Hepatocyte (in vitro differentiated cells): Measurements from ENCODE around the gene MUCL3. TPM values are rescaled to one million over a fixed set of nuclear protein-coding genes. Genes with fewer than 3 reads are reported as not detected.

Experiments
- DNase-seq: peaks from one replicate; pipeline ENCODE4 v3.0.0-alpha.2; 2016; ENCODE audit warnings: low spot score
- H2AFZ ChIP-seq: fragments of 200-600 bp; sonication (generic); 2 replicates; pipeline ENCODE4 v1.6.0; 2016; ENCODE audit warnings: antibody characterized with exemption, mild to moderate bottlenecking
- H3K27ac ChIP-seq: fragments of 200-600 bp; sonication (generic); 2 replicates; pipeline ENCODE4 v1.5.1; 2016; ENCODE audit warnings: mild to moderate bottlenecking
- H3K27me3 ChIP-seq: fragments of 200-600 bp; sonication (generic); 2 replicates; pipeline ENCODE4 v1.6.1; 2016
- H3K36me3 ChIP-seq: fragments of 200-600 bp; sonication (generic); replicated peaks from 2 replicates; pipeline ENCODE4 v1.5.1; 2016; ENCODE audit warnings: low read depth; ENCODE audit not compliant: insufficient read depth
- H3K4me1 ChIP-seq: fragments of 200-600 bp; sonication (generic); 2 replicates; pipeline ENCODE4 v1.5.1; 2016; ENCODE audit warnings: mild to moderate bottlenecking, moderate library complexity; ENCODE audit not compliant: insufficient read depth
- H3K4me2 ChIP-seq: fragments of 200-600 bp; sonication (generic); 2 replicates; pipeline ENCODE4 v1.6.0; 2016
- H3K4me3 ChIP-seq: fragments of 200-600 bp; sonication (generic); 2 replicates; pipeline ENCODE4 v1.5.1; 2016; ENCODE audit warnings: mild to moderate bottlenecking
- H3K79me2 ChIP-seq: fragments of 200-600 bp; sonication (generic); 2 replicates; pipeline ENCODE4 v1.6.0; 2017; ENCODE audit warnings: mild to moderate bottlenecking
- H3K9me2 ChIP-seq: fragments of 200-600 bp; sonication (generic); replicated peaks from 2 replicates; pipeline ENCODE4 v1.6.0; 2017; ENCODE audit warnings: mild to moderate bottlenecking; ENCODE audit not compliant: insufficient read depth
- H3K9me3 ChIP-seq: fragments of 200-600 bp; sonication (generic); 2 replicates; pipeline ENCODE4 v1.5.1; 2016; ENCODE audit warnings: low read depth, mild to moderate bottlenecking
- H4K20me1 ChIP-seq: fragments of 200-600 bp; sonication (generic); 2 replicates; pipeline ENCODE4 v1.6.0; 2016; ENCODE audit warnings: mild to moderate bottlenecking; ENCODE audit not compliant: insufficient read depth, poor library complexity, severe bottlenecking
- EZH2 ChIP-seq: fragments of 200-600 bp; sonication (generic); IDR thresholded peaks from 2 replicates; pipeline ENCODE4 v1.6.1; 2016; ENCODE audit warnings: antibody characterized with exemption, mild to moderate bottlenecking, borderline replicate concordance
- EZH2phosphoT487 ChIP-seq: fragments of 200-600 bp; sonication (generic); IDR thresholded peaks from one replicate; pipeline ENCODE4 v1.6.1; 2018; ENCODE audit warnings: antibody characterized with exemption, mild to moderate bottlenecking, low read depth, moderate library complexity; ENCODE audit not compliant: unreplicated experiment, severe bottlenecking
- WGBS: methylation state at CpG from one replicate; pipeline ENCODE4 v1.1.6; 2016; ENCODE audit warnings: low lambda C conversion rate; ENCODE audit errors: missing lambda C conversion rate; 5-methylcytosine and 5-hydroxymethylcytosine counted together
- polyA plus RNA-seq: library from polyadenylated mRNA; unstranded; fragments of >200 nt; fragmentation: Nextera tagmentation; extraction: Ambion mirVana; gene quantifications from 2 replicates; pipeline ENCODE4 v1.2.1, GENCODE V29; 2016
- total RNA-seq: library from RNA; depleted of rRNA; stranded (reverse); fragments of >200 nt; gene quantifications from 2 replicates; pipeline ENCODE4 v1.2.3, GENCODE V29; 2014
- TF ChIP-seq, protein P1 (sequence below): fragments of 200-600 bp; sonication (generic); IDR thresholded peaks from 2 replicates; pipeline ENCODE4 v1.5.1; 2016; ENCODE audit warnings: antibody characterized with exemption, mild to moderate bottlenecking; ENCODE audit not compliant: poor library complexity

Gene MUCL3
- total and polyA plus RNA-seq, 2 experiments from 2014 or later = 0.11 to 0.13 TPM

DNA sequence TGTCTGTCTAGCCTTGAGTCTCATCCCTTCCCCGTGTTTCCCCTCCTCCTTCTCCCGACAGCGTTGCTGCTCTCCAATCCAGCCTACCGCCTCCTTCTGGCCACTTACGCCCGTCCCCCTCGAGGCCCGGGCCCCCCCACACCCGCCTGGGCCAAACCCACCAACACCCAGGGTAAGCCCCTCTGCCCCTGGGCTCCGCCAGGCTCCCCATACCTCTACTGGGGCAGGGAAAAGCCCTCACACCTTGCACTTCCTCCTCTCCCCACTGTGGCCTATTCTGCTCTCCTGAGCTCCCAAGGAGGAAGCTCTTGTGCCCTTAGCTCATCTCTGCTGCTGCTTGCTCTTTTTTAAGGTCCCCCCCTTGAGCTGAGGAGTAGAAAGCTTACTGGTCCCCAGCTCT, 45.4 kb upstream of the MUCL3 start:
- no peaks in the 10 kb centered on the region for H3K9me2 ChIP-seq
- no peaks in the 10 kb centered on the region for H3K9me3 ChIP-seq
- H3K79me2 ChIP-seq = peaks cover 12% of the 10 kb centered on the region
- no peak overlapping the region for H3K27ac ChIP-seq
- no peak overlapping the region for H3K4me2 ChIP-seq
- no peak overlapping the region for H2AFZ ChIP-seq
- no peak overlapping the region for H3K4me3 ChIP-seq
- DNase-seq = no peak
- 95% methylated on average over 9 of the region's 10 CpGs for WGBS
- H3K4me1 ChIP-seq = no peaks in the 10 kb centered on the region
- no peaks in the 10 kb centered on the region for H3K27me3 ChIP-seq
- H4K20me1 ChIP-seq = peaks cover 3% of the 10 kb centered on the region
- TF ChIP-seq, protein P1, sequence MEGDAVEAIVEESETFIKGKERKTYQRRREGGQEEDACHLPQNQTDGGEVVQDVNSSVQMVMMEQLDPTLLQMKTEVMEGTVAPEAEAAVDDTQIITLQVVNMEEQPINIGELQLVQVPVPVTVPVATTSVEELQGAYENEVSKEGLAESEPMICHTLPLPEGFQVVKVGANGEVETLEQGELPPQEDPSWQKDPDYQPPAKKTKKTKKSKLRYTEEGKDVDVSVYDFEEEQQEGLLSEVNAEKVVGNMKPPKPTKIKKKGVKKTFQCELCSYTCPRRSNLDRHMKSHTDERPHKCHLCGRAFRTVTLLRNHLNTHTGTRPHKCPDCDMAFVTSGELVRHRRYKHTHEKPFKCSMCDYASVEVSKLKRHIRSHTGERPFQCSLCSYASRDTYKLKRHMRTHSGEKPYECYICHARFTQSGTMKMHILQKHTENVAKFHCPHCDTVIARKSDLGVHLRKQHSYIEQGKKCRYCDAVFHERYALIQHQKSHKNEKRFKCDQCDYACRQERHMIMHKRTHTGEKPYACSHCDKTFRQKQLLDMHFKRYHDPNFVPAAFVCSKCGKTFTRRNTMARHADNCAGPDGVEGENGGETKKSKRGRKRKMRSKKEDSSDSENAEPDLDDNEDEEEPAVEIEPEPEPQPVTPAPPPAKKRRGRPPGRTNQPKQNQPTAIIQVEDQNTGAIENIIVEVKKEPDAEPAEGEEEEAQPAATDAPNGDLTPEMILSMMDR = no peak
- no peaks in the 10 kb centered on the region for H3K36me3 ChIP-seq

DNA sequence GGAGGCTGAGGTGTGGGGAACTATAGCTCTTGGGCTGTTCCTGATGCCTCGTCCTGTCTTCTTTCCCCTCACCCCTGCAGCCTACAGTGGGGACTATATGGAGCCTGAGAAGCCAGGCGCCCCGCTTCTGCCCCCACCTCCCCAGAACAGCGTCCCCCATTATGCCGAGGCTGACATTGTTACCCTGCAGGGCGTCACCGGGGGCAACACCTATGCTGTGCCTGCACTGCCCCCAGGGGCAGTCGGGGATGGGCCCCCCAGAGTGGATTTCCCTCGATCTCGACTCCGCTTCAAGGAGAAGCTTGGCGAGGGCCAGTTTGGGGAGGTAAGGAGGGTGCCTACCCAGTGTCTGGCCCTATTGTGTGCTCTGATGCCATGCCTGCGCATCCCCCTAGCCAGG, 44.2 kb upstream of the MUCL3 start:
- H3K4me1 ChIP-seq = no peaks in the 10 kb centered on the region
- H3K9me3 ChIP-seq = no peaks in the 10 kb centered on the region
- H3K4me2 ChIP-seq = no peak overlapping the region
- H3K27ac ChIP-seq = no peak overlapping the region
- DNase-seq = no peak
- H3K27me3 ChIP-seq = no peaks in the 10 kb centered on the region
- no peak overlapping the region for H3K4me3 ChIP-seq
- no peak overlapping the region for H2AFZ ChIP-seq
- TF ChIP-seq, protein P1 = no peak
- no peak for TF ChIP-seq EZH2phosphoT487
- TF ChIP-seq EZH2 = no peak
- H3K9me2 ChIP-seq = no peaks in the 10 kb centered on the region
- peaks cover 5% of the 10 kb centered on the region for H3K79me2 ChIP-seq
- H4K20me1 ChIP-seq = no peaks in the 10 kb centered on the region
- 94% methylated on average over 13 of the region's 13 CpGs for WGBS
- H3K36me3 ChIP-seq = no peaks in the 10 kb centered on the region

DNA sequence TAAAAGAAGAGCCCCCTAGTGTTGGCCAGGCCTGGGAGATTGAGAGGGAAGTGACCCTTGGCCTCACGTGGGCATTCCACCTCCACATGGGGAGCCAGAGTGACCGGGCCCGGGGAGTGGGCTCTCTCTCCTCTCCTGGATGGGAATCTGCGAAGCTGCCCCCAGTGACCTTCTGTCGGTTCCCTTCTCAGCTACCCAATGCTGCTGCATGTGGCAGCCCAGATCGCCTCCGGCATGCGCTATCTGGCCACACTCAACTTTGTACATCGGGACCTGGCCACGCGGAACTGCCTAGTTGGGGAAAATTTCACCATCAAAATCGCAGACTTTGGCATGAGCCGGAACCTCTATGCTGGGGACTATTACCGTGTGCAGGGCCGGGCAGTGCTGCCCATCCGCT, 42.9 kb upstream of the MUCL3 start:
- no peaks in the 10 kb centered on the region for H3K9me2 ChIP-seq
- H3K4me3 ChIP-seq = no peak overlapping the region
- H3K27me3 ChIP-seq = no peaks in the 10 kb centered on the region
- H2AFZ ChIP-seq = no peak overlapping the region
- DNase-seq = no peak
- H3K36me3 ChIP-seq = no peaks in the 10 kb centered on the region
- 91% methylated on average over 16 of the region's 16 CpGs for WGBS
- no peaks in the 10 kb centered on the region for H3K9me3 ChIP-seq
- H3K4me2 ChIP-seq = no peak overlapping the region
- no peaks in the 10 kb centered on the region for H4K20me1 ChIP-seq
- no peaks in the 10 kb centered on the region for H3K4me1 ChIP-seq
- no peaks in the 10 kb centered on the region for H3K79me2 ChIP-seq
- TF ChIP-seq, protein P1 = no peak
- no peak for TF ChIP-seq EZH2
- TF ChIP-seq EZH2phosphoT487 = no peak
- no peak overlapping the region for H3K27ac ChIP-seq

DNA sequence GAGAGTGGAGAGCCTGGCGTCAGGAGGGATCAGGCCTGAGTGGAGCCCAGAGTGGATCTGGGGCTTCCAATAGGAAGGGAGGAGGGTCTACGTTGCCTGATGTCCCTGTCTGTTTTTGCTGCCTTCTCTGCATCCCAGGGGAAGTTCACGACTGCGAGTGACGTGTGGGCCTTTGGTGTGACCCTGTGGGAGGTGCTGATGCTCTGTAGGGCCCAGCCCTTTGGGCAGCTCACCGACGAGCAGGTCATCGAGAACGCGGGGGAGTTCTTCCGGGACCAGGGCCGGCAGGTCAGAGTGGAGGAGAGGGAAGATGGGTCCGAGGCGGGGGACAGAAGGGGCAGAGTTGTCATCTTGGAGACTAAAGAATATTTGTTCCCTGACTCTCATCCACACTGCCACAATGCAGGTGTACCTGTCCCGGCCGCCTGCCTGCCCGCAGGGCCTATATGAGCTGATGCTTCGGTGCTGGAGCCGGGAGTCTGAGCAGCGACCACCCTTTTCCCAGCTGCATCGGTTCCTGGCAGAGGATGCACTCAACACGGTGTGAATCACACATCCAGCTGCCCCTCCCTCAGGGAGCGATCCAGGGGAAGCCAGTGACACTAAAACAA, 41.9 kb upstream of the MUCL3 start:
- no peak overlapping the region for H3K4me3 ChIP-seq
- no peak overlapping the region for H2AFZ ChIP-seq
- no peaks in the 10 kb centered on the region for H3K79me2 ChIP-seq
- TF ChIP-seq EZH2 = no peak
- TF ChIP-seq, protein P1 = no peak
- TF ChIP-seq EZH2phosphoT487 = no peak
- 97% methylated on average over 22 of the region's 23 CpGs for WGBS
- H3K9me3 ChIP-seq = no peaks in the 10 kb centered on the region
- no peak overlapping the region for H3K27ac ChIP-seq
- H3K36me3 ChIP-seq = no peaks in the 10 kb centered on the region
- H3K4me2 ChIP-seq = no peak overlapping the region
- DNase-seq = no peak
- H3K27me3 ChIP-seq = no peaks in the 10 kb centered on the region
- H4K20me1 ChIP-seq = no peaks in the 10 kb centered on the region
- no peaks in the 10 kb centered on the region for H3K4me1 ChIP-seq
- H3K9me2 ChIP-seq = no peaks in the 10 kb centered on the region
